Panc1 (cell line): Measurements from ENCODE around the gene OR1I1.

ENCODE experiments used
- CTCF ChIP-seq: fragments of 450-650 bp; IDR thresholded peaks from 2 replicates; pipeline ENCODE4 v1.5.1; 2017; ENCODE audit warnings: mild to moderate bottlenecking
- POLR2AphosphoS5 ChIP-seq: IDR thresholded peaks from 2 replicates; pipeline ENCODE4 v1.6.1; 2012; ENCODE audit warnings: mild to moderate bottlenecking, low read depth, low read length, moderate library complexity
- REST ChIP-seq, 2 experiments: IDR thresholded peaks; 2 replicates each; pipeline ENCODE4 v1.6.1; 2011 to 2012; ENCODE audit warnings: low read depth in 2 of 2, control low read depth in 1 of 2, low read length in 1 of 2, mild to moderate bottlenecking in 1 of 2, moderate library complexity in 1 of 2; ENCODE audit not compliant: insufficient read depth in 1 of 2
- SIN3A ChIP-seq: IDR thresholded peaks from 2 replicates; pipeline ENCODE4 v1.6.1; 2012; ENCODE audit warnings: low read depth, mild to moderate bottlenecking, low read length, moderate library complexity, borderline replicate concordance; ENCODE audit not compliant: insufficient read depth
- TCF7L2 ChIP-seq: IDR thresholded peaks from 2 replicates; pipeline ENCODE4 v1.6.1; 2011; ENCODE audit warnings: mild to moderate bottlenecking, low read depth, low read length, inconsistent platforms

GRCh38 chr19:15096223-15096622 is 14.2 kb downstream of the OR1I1 start:
- TF ChIP-seq CTCF (no peak), REST (IDR thresholded peaks at IDR 0.05; ENCODE audit: insufficient read depth in 1 of 2, low read depth in 2 of 2, low read length in 1 of 2) (no peak), SIN3A (no peak), POLR2AphosphoS5 (no peak), TCF7L2 (no peak)
